GM21576 (cell line): Measurements from ENCODE around the gene ANKRD29.
"Not testable (repeated sequence)": the region's sequence is repeated elsewhere in the genome, so short reads cannot be mapped to it uniquely, and the experiment has no call there.

Experiments
- ATAC-seq: cut with Tn5 transposase; IDR thresholded peaks from one replicate; pipeline ENCODE4 v1.9.1; 2021; ENCODE audit warnings: mild to moderate bottlenecking, moderate library complexity; ENCODE audit not compliant: unreplicated experiment

ANKRD29 gene

GRCh38 chr18:23617412-23618014 lies 45.2 kb downstream of the ANKRD29 start:
- ATAC-seq = no peak

GRCh38 chr18:23616258-23616657 lies 46.5 kb downstream of the ANKRD29 start:
- no peak for ATAC-seq

GRCh38 chr18:23614891-23615290 lies 47.8 kb downstream of the ANKRD29 start:
- ATAC-seq = no peak

- no peak for ATAC-seq
Measured at GRCh38 chr18:23614413-23614812, 48.3 kb downstream of the ANKRD29 start.

- ATAC-seq = not testable (repeated sequence)
Measured at GRCh38 chr18:23613091-23613475, 49.6 kb downstream of the ANKRD29 start.

- no peak for ATAC-seq
Measured at GRCh38 chr18:23612434-23613090, 50.1 kb downstream of the ANKRD29 start.

- no peak for ATAC-seq
Measured at GRCh38 chr18:23609390-23610023, 53.2 kb downstream of the ANKRD29 start.

- ATAC-seq = no peak
Measured at GRCh38 chr18:23608211-23608610, 54.5 kb downstream of the ANKRD29 start.

- no peak for ATAC-seq
Measured at GRCh38 chr18:23605941-23606340, 56.8 kb downstream of the ANKRD29 start.

- no peak for ATAC-seq
Measured at GRCh38 chr18:23599809-23600208, 62.9 kb downstream of the ANKRD29 start.

- no peak for ATAC-seq
Measured at GRCh38 chr18:23596183-23596582, 66.5 kb downstream of the ANKRD29 start.

- ATAC-seq = no peak
Measured at GRCh38 chr18:23595591-23595990, 67.1 kb downstream of the ANKRD29 start.

GRCh38 chr18:23593720-23594119 lies 69.0 kb downstream of the ANKRD29 start:
- ATAC-seq = no peak

- ATAC-seq = no peak
Measured at GRCh38 chr18:23592911-23593310, 69.8 kb downstream of the ANKRD29 start.

- ATAC-seq = no peak
Measured at GRCh38 chr18:23591011-23591410, 71.7 kb downstream of the ANKRD29 start.

- ATAC-seq = no peak
Measured at GRCh38 chr18:23588836-23589560, 73.7 kb downstream of the ANKRD29 start.

- ATAC-seq = no peak
Measured at GRCh38 chr18:23587220-23587642, 75.5 kb downstream of the ANKRD29 start.

- peak; percentile 93 for ATAC-seq
Measured at GRCh38 chr18:23586249-23587196, 76.2 kb downstream of the ANKRD29 start, which contains the start of gene NPC1. TSS of gene NPC1 (minus strand) at chr18:23586506. CDS start at chr18:23586343, 163 bp downstream.

- peak; percentile 0 for ATAC-seq
Measured at GRCh38 chr18:23585897-23586248, 76.8 kb downstream of the ANKRD29 start.
